Heart right ventricle (tissue), 16 donors: ENCODE results near the gene DFFA. TPM values are rescaled to one million over a fixed set of nuclear protein-coding genes. Genes with fewer than 3 reads are reported as not detected.

Experiments
- ATAC-seq, 8 donors: fragments of 200-7000 bp; cut with Tn5 transposase; one replicate each; pipeline ENCODE4 v1.9.1; 2020; ENCODE audit warnings: mild to moderate bottlenecking in 8 of 8, moderate library complexity in 8 of 8, moderate number of reproducible peaks in 1 of 8
- DNase-seq, 2 donors: peaks; one replicate each; pipeline ENCODE4 v3.0.0-alpha.2; 2020
- H3K27ac ChIP-seq, 10 donors: fragments of 200-600 bp; sonication (generic) in 2 of 10; one replicate each; pipeline versions ENCODE4 v1.5.0 to v1.8.0; 2020 to 2022; ENCODE audit warnings: mild to moderate bottlenecking in 3 of 10
- H3K27me3 ChIP-seq, 7 donors: fragments of 200-600 bp; one replicate each; pipeline ENCODE4 v1.8.0; 2021 to 2022; ENCODE audit warnings: mild to moderate bottlenecking in 2 of 7
- H3K36me3 ChIP-seq, 9 donors: fragments of 200-600 bp; sonication (generic) in 1 of 9; one replicate each; pipeline versions ENCODE4 v1.5.0 to v1.8.0; 2020 to 2022; ENCODE audit warnings: mild to moderate bottlenecking in 2 of 9
- H3K4me1 ChIP-seq, 9 donors: fragments of 200-600 bp; sonication (generic) in 1 of 9; one replicate each; pipeline versions ENCODE4 v1.5.0 to v1.8.0; 2020 to 2022; ENCODE audit warnings: mild to moderate bottlenecking in 4 of 9
- H3K4me3 ChIP-seq, 10 donors: fragments of 200-600 bp; sonication (generic) in 2 of 10; one replicate each; pipeline versions ENCODE4 v1.5.0 to v1.8.0; 2020 to 2022; ENCODE audit warnings: mild to moderate bottlenecking in 7 of 10, moderate library complexity in 2 of 10
- H3K9me3 ChIP-seq, 11 donors: fragments of 200-600 bp in 10 of 11; sonication (generic) in 2 of 11; one replicate each; pipeline versions ENCODE4 v1.5.0 to v1.8.0; 2013 to 2022; ENCODE audit warnings: mild to moderate bottlenecking in 2 of 11, control low read depth in 1 of 11, moderate library complexity in 1 of 11
- WGBS, 2 donors: extraction: QIAGEN DNeasy Blood & Tissue Kit; methylation state at CpG; one replicate each; pipeline ENCODE4 v1.1.7; 2013; ENCODE audit warnings: inconsistent platforms in 1 of 2; 5-methylcytosine and 5-hydroxymethylcytosine counted together
- intact Hi-C, 10 donors: fragments of 100-400 bp; cut with DNase I; formaldehyde crosslinking; loops; one replicate each; pipeline versions ENCODE4 v1.11.1 to v1.14.2; 2022
- polyA plus RNA-seq, 2 donors: library from polyadenylated mRNA; stranded (reverse); fragments of 200-250 nt; gene quantifications; one replicate each; pipeline ENCODE4 v1.2.3, GENCODE V29; 2013
- total RNA-seq, 10 donors: library from RNA; stranded (reverse); fragmentation: NEBNext Ultra II Directional in 3 of 10; extraction: Animal tissue kit (Norgen Biotek cat#: 25700) in 3 of 10; gene quantifications; one replicate each; pipeline versions ENCODE4 v1.2.1 to v1.2.4, GENCODE V29; 2021 to 2023
- TF ChIP-seq, protein P1 (sequence below), 9 donors: fragments of 200-600 bp; sonication (generic) in 2 of 9; IDR thresholded peaks; one replicate each; pipeline versions ENCODE4 v1.5.0 to v1.8.0; 2021 to 2022; ENCODE audit warnings: antibody characterized with exemption in 9 of 9, mild to moderate bottlenecking in 5 of 9, moderate library complexity in 1 of 9
- donor health status: Arrhythmogenic right ventricular cardiomyopathy.
- donor health status: ischemic (EF 13 %, LVEDD 7.1; RV severe dilation, severe dysfunction).
- donor health status: healthy with polysubstance abuse.
- donor health status: DM: no; HTN: yes; CAD: no.
- donor health status: DM: no; HTN: no; CAD: no.
- donor health status: ischemic (EF 25% LVEDD 6.9; RV normal size, moderate dysfunction).
- donor health status: ischemic (EF 25% LVEDD 5.7; RV mildly dilated, moderate dysfunction).
- donor health status: healthy.
- donor health status: DM: yes; HTN: yes; CAD: no.
- donor health status: Ischemic cardiomyopathy.
- donor health status: ischemic (EF 35%, LVEDD 5.7; RV mildly dilated, moderate dysfunction).
- donor health status: nonischemic (EF 11% LVEDD 7.7; RV severe dilation, severe dysfunction).
- donor health status: DM: yes; HTN: yes; CAD: no.
- donor health status: PGD.
- donor health status: ischemic (EF 29% LVEDD 5.4; RV normal size, mild dysfunction).
- donor health status: nonischemic (EF 23%, LVEDD 6.1; RV moderate dilation, normal function).

Gene DFFA
- total and polyA plus RNA-seq, 12 donors, result 9.1 to 26.7 (median 23.0) TPM

DNA sequence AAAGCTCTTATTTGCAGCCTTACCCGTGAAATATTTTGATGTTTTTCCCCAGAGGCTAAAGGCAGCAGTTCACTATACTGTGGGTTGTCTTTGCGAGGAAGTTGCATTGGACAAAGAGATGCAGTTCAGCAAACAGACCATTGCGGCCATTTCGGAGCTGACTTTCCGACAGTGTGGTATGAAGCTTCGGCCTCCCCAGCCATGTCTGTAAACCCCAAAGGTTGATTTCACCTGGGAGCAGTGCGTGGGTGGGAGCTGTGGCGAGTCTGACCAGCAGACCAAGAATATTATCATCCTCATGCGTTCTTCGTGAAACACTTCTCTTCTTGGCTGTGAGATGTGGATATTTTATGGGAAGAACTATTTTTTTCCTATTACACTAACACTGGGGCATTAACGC is 38.5 kb downstream of the DFFA start:
- Histone ChIP-seq H3K27ac (no peak overlapping the region), H3K36me3 (peaks cover 0 to 6% (median 0%) of the 10 kb centered on the region in 9 donors), H3K9me3 (no peaks in the 10 kb centered on the region), H3K4me1 (peaks cover 0 to 24% (median 13%) of the 10 kb centered on the region in 9 donors), H3K27me3 (no peaks in the 10 kb centered on the region), H3K4me3 (no peak overlapping the region)
- no peak for DNase-seq
- no peak for ATAC-seq
- 88 to 90% methylated on average over 11 of the region's 11 CpGs for WGBS, 2 donors
- TF ChIP-seq, protein P1, sequence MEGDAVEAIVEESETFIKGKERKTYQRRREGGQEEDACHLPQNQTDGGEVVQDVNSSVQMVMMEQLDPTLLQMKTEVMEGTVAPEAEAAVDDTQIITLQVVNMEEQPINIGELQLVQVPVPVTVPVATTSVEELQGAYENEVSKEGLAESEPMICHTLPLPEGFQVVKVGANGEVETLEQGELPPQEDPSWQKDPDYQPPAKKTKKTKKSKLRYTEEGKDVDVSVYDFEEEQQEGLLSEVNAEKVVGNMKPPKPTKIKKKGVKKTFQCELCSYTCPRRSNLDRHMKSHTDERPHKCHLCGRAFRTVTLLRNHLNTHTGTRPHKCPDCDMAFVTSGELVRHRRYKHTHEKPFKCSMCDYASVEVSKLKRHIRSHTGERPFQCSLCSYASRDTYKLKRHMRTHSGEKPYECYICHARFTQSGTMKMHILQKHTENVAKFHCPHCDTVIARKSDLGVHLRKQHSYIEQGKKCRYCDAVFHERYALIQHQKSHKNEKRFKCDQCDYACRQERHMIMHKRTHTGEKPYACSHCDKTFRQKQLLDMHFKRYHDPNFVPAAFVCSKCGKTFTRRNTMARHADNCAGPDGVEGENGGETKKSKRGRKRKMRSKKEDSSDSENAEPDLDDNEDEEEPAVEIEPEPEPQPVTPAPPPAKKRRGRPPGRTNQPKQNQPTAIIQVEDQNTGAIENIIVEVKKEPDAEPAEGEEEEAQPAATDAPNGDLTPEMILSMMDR (IDR thresholded peaks at IDR 0.05), result no peak
- intact Hi-C loops, result loop anchor here in 6 of 10 donors (5.0 to 10.0 kb wide), 5 partner anchors 39 to 806 kb away; partner anchors contain the start of genes DFFA (in 1 of the 6) and PEX14 (in 1 of the 6)

DNA sequence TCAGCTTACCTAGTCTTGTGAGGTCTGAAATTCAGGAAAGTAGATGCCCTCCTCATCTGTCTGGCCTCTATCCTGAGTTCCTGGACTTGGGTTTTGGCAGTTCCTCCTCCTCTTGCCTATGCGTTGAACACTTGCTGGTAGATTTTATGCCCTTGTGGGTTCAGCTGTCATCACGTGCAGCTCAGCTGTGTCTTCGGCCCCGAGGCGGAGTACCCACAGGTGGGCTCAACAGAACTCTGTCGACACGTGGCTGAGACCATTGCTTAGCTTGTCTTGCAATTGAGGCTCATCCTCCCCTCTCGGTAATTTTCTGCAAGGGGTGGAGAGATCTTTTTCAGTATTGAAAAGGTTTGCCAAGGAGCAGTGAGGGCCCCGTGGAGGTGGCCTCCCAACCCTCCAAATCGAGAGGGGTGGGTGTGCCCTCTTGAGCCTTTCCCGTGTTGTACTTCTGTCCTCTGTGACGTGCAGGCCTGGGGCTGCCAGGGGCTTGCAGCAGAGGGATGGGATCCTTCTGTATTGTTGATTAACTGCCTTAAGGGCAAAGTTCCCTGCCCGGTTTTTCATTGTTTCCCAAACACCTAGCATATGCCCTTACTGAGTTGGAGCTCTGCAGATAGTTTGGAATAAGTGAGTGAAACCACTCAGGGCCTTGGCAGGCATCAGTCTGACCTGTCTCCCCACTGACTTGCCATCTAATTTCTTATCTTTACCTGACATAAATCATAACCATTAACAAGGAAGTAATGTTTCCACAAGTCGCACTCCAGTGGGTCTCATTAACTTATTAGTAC is 39.2 kb downstream of the DFFA start:
- intact Hi-C loops, result loop anchor here in 6 of 10 donors (5.0 to 10.0 kb wide), 5 partner anchors 39 to 806 kb away; partner anchors contain the start of genes DFFA (in 1 of the 6) and PEX14 (in 1 of the 6)
- no peak for DNase-seq
- TF ChIP-seq, protein P1 (IDR thresholded peaks at IDR 0.05), result no peak
- peaks cover 0 to 6% (median 0%) of the 10 kb centered on the region in 9 donors for H3K36me3 ChIP-seq
- H3K9me3 ChIP-seq, result no peaks in the 10 kb centered on the region
- H3K27ac ChIP-seq, result no peak overlapping the region
- ATAC-seq, result no peak
- H3K27me3 ChIP-seq, result no peaks in the 10 kb centered on the region
- 81% methylated on average over 14 of the region's 14 CpGs for WGBS, 2 donors
- H3K4me3 ChIP-seq, result no peak overlapping the region
- peaks cover 0 to 19% (median 13%) of the 10 kb centered on the region in 9 donors for H3K4me1 ChIP-seq

DNA sequence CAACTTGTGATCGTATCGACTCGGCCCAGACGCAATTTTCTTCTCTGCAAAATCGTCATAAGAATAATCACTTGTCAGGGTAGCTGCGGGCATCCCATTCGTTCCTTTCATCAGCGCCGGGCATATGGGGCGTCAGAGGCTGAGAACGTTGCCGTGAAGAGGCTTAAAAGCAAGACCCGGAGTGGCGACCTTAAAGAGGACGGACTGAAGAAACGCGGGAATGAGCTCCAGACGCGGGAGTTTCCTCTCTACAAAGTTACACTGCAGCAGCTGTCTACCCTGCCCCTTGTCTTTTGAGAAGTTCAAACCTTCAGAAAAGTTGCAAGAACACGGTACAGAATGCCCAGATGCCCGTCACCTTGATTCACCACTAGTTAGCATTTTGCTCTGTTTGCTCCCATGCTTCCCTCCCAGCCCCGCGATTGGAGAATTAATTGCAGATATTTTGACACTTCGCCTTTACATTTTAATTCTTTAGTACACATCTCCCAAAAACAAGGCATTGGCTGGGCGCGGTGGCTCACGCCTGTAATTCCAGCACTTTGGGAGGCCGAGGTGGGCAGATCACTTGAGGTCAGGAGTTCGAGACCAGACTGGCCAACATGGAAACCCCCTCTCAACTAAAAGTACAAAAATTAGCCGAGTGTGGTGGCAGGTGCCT is 41.1 kb downstream of the DFFA start:
- Histone ChIP-seq H3K27ac (peak overlapping the region in 8 of 10 donors; percentile 47 to 81 (median 68)), H3K27me3 (no peaks in the 10 kb centered on the region), H3K4me1 (peaks cover 0 to 19% (median 13%) of the 10 kb centered on the region in 9 donors), H3K9me3 (no peaks in the 10 kb centered on the region), H3K36me3 (peaks cover 0 to 6% (median 0%) of the 10 kb centered on the region in 9 donors), H3K4me3 (peak overlapping the region; percentile 52 to 93 (median 75))
- WGBS, 2 donors, result 26% methylated on average over 30 of the region's 30 CpGs
- ATAC-seq (peak in 1 of 8 donors; percentile 5), DNase-seq (no peak)
- TF ChIP-seq, protein P1 (IDR thresholded peaks at IDR 0.05), result no peak
- intact Hi-C loops, result loop anchor here in 8 of 10 donors (2.0 to 10.0 kb wide), 6 partner anchors 41 to 804 kb away; partner anchors contain the start of genes DFFA (in 1 of the 8) and PEX14 (in 1 of the 8)
